Fibroblast of skin of scalp (primary cell): ENCODE data around the gene WIF1.

Source experiments
- DNase-seq: peaks from one replicate; pipeline ENCODE4 v3.0.0-alpha.2; 2013

Gene WIF1

DNA sequence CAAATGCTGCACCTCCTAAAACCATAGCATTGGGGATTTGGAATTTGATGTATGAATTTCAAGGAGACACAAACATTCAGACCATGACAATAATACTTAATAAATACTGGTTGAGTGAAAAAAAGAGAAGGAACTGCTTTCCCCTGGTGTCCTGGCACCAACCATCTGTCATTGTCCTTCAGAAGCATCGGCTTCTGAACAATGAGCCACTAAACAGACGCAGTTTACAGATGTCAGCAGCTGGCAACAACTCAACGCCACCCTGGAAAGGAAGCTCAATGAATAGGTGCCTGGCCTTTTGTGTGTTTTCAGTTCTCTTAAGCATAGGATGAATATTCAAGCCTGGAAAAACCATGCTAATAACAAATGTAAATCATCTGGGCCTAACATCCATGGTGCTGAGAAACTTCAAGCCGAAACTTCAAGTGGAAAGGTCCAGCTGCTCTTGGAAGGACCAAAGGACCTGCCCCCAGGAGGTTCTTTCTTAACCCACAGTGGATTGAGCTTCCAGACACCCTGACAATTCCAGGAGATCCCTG lies 101.3 kb downstream of the WIF1 start:
- no peak for DNase-seq

DNA sequence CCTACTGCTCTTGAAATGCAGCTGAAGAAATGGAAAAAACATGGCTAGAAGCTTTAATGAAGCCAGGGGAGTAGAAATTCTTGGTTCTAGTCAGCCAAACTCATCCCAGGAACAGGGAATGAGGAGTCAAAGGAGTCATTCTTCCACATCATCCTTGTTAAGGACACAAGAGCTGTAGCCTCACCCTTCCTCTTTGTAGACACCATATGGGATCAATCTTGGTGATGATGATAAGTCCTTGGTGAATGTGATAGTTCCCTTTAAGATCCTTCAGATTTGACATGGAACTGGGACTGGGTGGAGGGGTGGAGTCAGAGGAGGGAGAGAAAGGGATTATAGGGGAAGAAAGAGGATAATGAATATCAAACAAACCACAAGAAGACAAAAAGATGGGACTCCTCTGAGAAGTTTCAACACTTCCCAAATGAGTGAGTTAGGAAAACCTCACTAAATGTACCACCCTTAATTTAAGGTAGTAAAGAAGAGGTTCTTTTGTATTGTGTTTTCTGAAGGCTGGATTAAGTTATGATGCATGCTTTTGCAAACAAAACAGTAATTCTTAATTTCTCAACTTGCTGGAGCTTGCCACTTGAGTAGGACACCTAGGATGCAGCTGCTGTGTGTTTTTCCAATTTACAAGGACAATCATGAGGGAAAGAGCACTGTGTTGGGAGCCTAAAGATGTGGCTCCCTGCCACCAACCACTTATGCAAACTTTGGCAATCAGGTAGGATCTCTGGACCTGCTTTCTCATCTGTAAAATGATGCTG lies 104.0 kb downstream of the WIF1 start:
- DNase-seq = no peak

DNA sequence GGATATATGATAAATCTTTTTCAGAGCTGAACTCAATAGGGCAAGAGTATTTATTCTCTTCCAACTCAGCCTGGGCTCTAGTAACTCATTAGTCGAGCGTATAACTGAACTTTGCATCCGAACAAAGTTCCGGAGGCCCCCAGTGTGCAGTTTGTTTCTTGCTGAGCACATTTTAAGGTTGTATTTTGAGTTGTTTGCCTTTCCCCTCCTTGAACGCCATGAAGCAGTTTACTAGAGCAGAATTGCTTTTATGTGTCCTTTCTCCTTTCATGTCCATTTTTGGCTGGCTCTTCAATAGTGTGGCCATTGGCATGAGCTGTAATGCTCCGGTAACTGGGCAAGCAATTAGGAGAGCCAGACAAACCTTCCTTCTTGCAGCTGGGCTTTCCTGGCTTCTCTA lies 105.3 kb downstream of the WIF1 start:
- DNase-seq = no peak

DNA sequence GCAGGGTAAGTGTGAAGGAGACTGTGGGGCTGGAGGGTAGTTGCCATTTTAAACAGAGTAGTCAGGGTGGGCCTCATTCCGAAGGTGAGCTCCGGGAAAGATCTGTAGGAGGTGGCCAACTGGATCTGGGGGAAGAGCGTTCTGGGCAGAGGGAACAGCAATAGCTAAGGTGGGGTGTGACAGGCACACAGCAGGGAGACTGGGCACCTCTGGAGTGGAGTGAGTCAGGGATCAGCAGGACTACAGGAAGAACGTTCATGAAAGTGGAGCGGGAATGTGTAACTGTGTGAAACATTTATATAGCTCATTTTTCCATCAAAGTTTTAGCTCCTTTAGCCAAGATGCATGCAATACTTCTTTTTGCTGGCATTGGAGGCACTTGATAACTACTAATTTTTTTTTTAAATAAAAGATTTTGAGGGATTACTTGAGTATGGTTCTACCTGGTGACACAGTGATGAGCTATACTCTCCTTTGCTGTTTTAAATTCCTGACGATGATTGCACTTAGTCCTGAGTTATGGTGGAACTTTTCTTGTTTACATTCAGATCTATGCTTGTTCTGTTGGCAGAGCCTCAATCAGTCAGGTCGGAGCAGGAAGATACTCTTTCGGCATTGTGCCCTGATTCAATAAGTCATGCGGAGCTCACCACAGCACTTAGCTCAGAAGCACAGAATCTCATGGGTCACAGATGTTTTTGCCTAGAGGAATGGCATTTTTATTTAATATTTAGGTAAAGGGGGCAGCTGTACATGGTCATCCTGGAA lies 106.4 kb downstream of the WIF1 start:
- DNase-seq = no peak

DNA sequence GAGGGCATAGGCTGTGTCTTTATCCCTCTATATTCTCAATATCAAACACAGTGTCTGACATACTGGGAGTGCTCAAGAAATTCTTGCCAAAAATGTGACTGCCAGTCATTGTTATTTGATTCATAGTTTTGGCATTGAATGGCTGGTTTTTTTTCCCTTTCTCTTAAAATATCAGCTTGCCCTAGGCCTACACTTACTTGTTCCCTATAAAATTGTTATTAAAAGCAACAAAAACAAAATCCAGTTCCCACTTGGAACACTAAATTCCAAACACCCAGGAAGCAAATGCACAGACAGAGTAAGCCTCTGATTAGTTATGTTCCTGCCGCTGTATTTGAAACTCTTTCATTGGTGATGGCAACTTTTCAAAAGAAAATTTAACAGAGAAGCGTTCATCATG lies 110.7 kb downstream of the WIF1 start:
- no peak for DNase-seq

DNA sequence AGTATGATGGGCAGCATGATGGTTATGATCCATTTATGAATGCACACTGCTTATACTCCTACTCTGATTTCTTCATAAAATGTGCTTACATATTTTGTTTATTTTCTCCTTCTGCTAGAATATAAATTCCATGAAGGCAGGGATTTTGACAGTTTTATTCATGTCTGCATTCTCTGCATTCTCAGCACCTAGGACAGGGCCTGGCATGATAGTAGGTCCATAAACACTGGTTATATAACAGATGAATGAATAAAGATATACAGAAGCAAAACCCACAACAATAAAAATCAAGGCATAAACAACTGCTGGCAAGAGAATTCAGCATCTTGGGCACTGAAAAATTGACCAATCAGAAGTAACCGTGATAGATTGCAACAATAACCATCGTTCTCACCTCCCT lies 115.4 kb downstream of the WIF1 start:
- DNase-seq = no peak

DNA sequence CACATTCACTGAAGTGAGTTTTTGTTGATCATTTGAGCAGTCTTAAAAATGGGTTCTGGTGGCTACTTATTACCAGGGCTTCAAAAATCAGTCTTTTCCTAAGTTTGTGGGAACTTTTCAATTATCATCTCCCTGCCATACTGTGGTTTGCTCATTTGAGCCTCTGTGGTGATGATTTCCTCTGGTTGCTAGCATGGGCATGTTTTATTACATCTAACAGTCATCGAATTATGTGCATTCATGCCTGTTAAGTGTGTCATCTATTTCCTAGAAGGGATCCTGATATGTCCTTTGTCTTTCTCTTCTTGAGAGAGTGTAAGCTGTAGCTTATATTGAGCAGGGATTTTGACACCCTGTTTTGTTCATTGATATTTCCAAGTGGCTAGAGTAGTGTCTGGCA lies 116.8 kb downstream of the WIF1 start:
- no peak for DNase-seq
